Coronary artery (tissue), 2 donors: Measurements from ENCODE around the gene IRX4.
A peak's percentile ranks its signal among the peaks of the same experiment; 100 is the strongest.

ENCODE experiments used
- DNase-seq: peaks from one replicate; pipeline ENCODE4 v3.0.0-alpha.2; 2017; ENCODE audit warnings: low spot score
- H3K27ac ChIP-seq, 2 donors: fragments of 200-600 bp; sonication (generic); one replicate each; pipeline ENCODE4 v1.5.1; 2016 to 2019
- H3K4me3 ChIP-seq: fragments of 200-600 bp; sonication (generic); 2 replicates; pipeline ENCODE4 v1.5.1; 2016; ENCODE audit warnings: mild to moderate bottlenecking, moderate library complexity
- CTCF ChIP-seq: fragments of 200-600 bp; sonication (generic); IDR thresholded peaks from one replicate; pipeline ENCODE4 v1.5.1; 2019; ENCODE audit warnings: antibody characterized with exemption

Gene IRX4

GRCh38 chr5:1882337-1883119 lies at the start of gene IRX4:
IRX4 (minus strand) TSS chr5:1882925; CDS start chr5:1882647, 278 bp downstream.
- DNase-seq, result no peak
- peak within 1 kb of the TSS; percentile 51 for H3K4me3 ChIP-seq
- H3K27ac ChIP-seq, result no peak within 1 kb of the TSS
- TF ChIP-seq CTCF, result no peak

DNA sequence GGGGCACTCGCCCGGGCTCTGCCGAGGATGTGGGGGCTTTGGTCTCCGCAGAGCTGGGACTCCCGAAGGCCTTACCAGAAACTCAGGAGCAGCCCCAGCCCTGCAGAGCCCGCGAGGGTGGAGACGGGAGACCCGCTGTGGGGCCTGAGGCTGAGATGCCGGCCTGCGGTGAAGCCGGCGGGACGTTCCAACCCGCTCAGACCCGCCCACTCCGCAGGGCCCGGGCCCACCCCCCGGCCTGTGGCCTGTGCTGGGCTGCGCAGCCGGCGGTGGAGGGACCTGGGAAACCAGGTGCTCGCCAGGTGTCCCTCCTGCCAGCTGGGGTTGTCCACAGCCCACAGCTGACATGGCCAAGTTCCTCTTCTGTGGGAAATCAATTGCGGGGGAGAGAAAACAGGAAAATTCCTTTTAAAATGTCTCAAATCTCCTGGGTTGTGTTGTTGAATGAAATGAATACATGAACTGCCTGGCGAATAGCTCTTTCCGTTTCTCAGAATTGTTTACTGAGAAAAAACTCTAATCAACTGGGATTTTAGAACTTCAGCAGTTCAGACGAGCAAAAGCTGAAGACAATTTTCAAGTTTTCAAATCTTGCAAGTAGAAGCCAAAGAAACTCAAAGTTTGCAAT lies 49.0 kb upstream of the IRX4 start:
- DNase-seq, result peak; percentile 70
- no peak for TF ChIP-seq CTCF
- Histone ChIP-seq H3K27ac (peak overlapping the region in 1 of 2 donors; percentile 76), H3K4me3 (peak overlapping the region; percentile 72)

- no peak for TF ChIP-seq CTCF
- peak overlapping the region; percentile 72 for H3K4me3 ChIP-seq
- DNase-seq, result peak; percentile 74
- H3K27ac ChIP-seq, result peak overlapping the region; percentile 24 to 76
Measured at GRCh38 chr5:1930880-1931603, 48.3 kb upstream of the IRX4 start.

DNA sequence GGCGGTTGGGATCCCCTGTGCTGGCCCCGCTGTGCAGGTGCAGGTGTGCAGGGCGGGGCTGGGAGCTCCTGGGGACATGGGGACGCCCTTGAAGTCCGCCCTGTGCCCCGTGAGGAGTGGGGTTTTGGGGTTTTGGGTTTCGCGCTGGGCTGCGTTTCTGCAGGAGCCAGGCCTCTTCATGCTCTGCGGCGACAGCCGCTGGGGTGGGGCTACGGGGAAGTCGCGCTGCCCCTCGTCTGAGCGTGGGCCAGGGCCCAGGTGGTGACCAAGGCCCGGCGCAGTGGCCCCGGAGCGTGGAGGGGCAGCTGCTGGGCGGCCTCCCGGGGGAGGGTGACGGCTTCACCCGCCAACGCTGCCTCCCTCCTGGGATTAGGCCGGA lies 47.8 kb upstream of the IRX4 start:
- DNase-seq, result no peak
- no peak for TF ChIP-seq CTCF
- Histone ChIP-seq H3K27ac (peak overlapping the region; percentile 24 to 76), H3K4me3 (peak overlapping the region; percentile 72)

DNA sequence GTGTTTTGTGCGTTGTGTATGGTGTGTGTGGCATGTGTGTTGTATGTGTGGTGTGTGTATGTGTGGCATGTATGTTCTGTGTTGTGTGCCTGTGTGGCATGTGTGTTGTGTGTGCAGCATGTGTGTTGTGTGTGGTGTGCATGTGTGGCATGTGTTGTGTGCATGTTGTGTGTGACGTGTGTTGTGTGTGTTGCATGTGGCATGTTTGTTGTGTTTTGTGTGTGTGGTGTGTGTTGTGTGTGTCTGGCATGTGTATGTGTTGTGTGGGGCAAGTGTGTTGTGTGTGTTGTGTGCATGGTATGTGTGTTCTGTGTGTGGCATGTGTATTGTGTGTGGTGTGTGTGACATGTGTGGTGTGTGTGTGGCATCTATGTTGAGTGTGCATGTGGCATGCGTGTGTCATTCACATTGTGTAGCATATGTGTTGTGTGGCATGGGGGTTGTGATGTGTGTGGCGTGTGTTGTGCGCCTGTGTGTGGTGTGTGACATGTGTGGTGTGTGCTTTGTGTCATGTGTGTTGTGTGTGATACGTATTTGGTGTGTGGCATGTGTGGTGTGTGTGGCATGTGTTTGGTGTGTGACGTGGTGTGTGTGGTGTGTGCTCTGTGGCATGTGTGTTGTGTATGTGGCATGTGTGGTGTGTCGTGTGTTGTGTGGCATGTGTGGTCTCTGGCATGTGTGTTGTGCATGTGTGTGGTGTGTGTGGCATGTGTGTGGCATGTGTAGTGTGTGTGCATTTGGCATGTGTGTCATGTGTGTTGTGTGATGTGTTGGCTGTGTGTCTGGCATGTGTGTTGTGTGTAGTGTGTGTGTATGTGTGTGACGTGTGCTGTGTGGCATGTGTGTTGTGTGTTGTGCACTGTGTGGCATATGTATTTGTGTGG lies 46.6 kb upstream of the IRX4 start:
- peak; percentile 17 for DNase-seq
- Histone ChIP-seq H3K4me3 (no peak overlapping the region), H3K27ac (no peak overlapping the region)
- no peak for TF ChIP-seq CTCF

- H3K4me3 ChIP-seq, result no peak overlapping the region
- H3K27ac ChIP-seq, result no peak overlapping the region
- TF ChIP-seq CTCF, result no peak
- peak; percentile 46 for DNase-seq
Measured at GRCh38 chr5:1926471-1927341, 44.0 kb upstream of the IRX4 start.
